GM23248 (cell line): ENCODE data around the gene SH3RF3.

Source experiments
- EZH2 ChIP-seq: fragments of 200-600 bp; sonication (generic); IDR thresholded peaks from 2 replicates; pipeline ENCODE4 v1.6.1; 2018; ENCODE audit warnings: antibody characterized with exemption, mild to moderate bottlenecking; ENCODE audit not compliant: insufficient read depth, poor library complexity, severe bottlenecking
- EZH2phosphoT487 ChIP-seq: fragments of 200-600 bp; sonication (generic); IDR thresholded peaks from 2 replicates; pipeline ENCODE4 v1.6.1; 2018; ENCODE audit warnings: antibody characterized with exemption, moderate library complexity, mild to moderate bottlenecking, low read depth; ENCODE audit not compliant: insufficient read depth

DNA sequence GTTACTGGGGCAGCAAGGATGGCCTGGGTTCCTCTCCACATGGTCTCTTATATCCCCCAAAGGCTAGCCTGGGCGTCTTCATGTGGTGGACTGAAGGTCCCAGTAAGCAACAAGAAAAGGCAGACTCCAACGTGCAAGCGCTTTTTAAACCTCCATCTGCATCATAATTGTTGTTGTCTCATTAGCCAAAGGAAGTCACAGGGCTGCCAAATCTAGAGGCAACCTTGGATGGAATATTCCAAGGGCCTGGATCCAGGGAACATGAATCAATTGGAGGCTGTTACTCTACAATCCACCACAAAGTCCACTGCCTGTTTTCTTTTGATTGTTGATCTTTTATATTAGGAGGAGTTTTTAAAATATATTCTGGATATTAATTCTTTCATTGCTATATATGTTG is 118.8 kb downstream of the SH3RF3 start:
- TF ChIP-seq EZH2 (no peak), EZH2phosphoT487 (no peak)
